Cardiac fibroblast (primary cell): ENCODE results near the gene FAM50A.

Experiments used
- DNase-seq, 2 donors: peaks; one replicate each; pipeline versions ENCODE4 v3.0.0 to v3.0.0-alpha.2; 2010; ENCODE audit warnings: low read depth in 2 of 2
- H3K4me3 ChIP-seq, 2 donors: replicated peaks in 1 of 2; 1 replicate in 1 of 2; 2 replicates in 1 of 2; pipeline ENCODE4 v1.5.1; 2011; ENCODE audit warnings: low read depth in 2 of 2, low read length in 2 of 2, mild to moderate bottlenecking in 2 of 2, moderate library complexity in 1 of 2
- TF ChIP-seq, protein P1 (sequence below): IDR thresholded peaks from one replicate; pipeline ENCODE4 v1.5.1; 2011; ENCODE audit warnings: low read depth, mild to moderate bottlenecking, low read length, inconsistent platforms

FAM50A gene

GRCh38 chrX:154458116-154458953 is 14.4 kb downstream of the FAM50A start, which contains the start of gene PLXNA3:
TSS of gene PLXNA3 (plus strand) at chrX:154458281. CDS start at chrX:154460184, 1,903 bp downstream.
- DNase-seq: peak in 1 of 2 donors; percentile 54
- TF ChIP-seq, protein P1, sequence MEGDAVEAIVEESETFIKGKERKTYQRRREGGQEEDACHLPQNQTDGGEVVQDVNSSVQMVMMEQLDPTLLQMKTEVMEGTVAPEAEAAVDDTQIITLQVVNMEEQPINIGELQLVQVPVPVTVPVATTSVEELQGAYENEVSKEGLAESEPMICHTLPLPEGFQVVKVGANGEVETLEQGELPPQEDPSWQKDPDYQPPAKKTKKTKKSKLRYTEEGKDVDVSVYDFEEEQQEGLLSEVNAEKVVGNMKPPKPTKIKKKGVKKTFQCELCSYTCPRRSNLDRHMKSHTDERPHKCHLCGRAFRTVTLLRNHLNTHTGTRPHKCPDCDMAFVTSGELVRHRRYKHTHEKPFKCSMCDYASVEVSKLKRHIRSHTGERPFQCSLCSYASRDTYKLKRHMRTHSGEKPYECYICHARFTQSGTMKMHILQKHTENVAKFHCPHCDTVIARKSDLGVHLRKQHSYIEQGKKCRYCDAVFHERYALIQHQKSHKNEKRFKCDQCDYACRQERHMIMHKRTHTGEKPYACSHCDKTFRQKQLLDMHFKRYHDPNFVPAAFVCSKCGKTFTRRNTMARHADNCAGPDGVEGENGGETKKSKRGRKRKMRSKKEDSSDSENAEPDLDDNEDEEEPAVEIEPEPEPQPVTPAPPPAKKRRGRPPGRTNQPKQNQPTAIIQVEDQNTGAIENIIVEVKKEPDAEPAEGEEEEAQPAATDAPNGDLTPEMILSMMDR: no peak
- peak within 1 kb of the TSS; percentile 72 for H3K4me3 ChIP-seq

- TF ChIP-seq, protein P1: no peak
Measured at GRCh38 chrX:154458954-154459778, 15.2 kb downstream of the FAM50A start.

GRCh38 chrX:154459832-154460231 is 15.9 kb downstream of the FAM50A start:
- TF ChIP-seq, protein P1: no peak
- DNase-seq: no peak
- peak overlapping the region; percentile 72 for H3K4me3 ChIP-seq

More at GRCh38 chrX:154458954-154459778, 15.2 kb downstream of the FAM50A start:
- H3K4me3 ChIP-seq: peak overlapping the region; percentile 72
- no peak for DNase-seq

GRCh38 chrX:154460326-154460725 is 16.4 kb downstream of the FAM50A start:
- no peak for DNase-seq
- peak overlapping the region; percentile 72 for H3K4me3 ChIP-seq
- TF ChIP-seq, protein P1: no peak

GRCh38 chrX:154462396-154462795 is 18.5 kb downstream of the FAM50A start:
- DNase-seq: no peak
- no peak overlapping the region for H3K4me3 ChIP-seq
- TF ChIP-seq, protein P1: no peak

DNA sequence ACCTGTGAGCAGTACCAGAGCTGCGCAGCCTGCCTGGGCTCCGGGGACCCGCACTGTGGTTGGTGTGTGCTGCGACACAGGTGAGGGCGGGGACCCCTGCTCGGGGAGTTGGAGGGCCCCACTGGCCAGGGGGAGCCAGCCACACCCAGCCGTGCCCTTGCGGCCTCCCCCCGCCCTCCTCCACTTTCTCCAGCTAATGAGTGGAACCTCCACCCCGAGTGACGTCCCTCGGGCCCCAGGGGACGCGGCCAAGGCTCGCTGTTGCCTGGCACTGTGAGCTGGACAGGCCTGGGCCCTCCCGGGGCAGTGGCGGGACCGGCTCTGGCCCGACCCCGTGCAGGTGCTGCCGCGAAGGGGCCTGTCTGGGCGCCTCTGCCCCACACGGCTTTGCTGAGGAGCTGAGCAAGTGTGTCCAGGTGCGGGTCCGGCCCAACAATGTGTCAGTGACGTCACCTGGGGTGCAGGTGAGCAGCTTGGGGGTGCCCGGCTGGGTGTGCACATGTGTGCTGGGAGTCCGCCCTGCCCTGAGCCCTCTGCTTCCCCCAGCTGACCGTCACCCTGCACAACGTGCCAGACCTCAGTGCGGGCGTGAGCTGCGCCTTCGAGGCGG is 19.8 kb downstream of the FAM50A start:
- no peak for DNase-seq
- TF ChIP-seq, protein P1: no peak
- H3K4me3 ChIP-seq: no peak overlapping the region
